ENCODE measurements around the gene CDPF1. TPM values are rescaled to one million over a fixed set of nuclear protein-coding genes. Genes with fewer than 3 reads are reported as not detected.

CDPF1 gene
- total RNA-seq, 2 donors from 2014 or later: 3.5 to 4.3 TPM

DNA sequence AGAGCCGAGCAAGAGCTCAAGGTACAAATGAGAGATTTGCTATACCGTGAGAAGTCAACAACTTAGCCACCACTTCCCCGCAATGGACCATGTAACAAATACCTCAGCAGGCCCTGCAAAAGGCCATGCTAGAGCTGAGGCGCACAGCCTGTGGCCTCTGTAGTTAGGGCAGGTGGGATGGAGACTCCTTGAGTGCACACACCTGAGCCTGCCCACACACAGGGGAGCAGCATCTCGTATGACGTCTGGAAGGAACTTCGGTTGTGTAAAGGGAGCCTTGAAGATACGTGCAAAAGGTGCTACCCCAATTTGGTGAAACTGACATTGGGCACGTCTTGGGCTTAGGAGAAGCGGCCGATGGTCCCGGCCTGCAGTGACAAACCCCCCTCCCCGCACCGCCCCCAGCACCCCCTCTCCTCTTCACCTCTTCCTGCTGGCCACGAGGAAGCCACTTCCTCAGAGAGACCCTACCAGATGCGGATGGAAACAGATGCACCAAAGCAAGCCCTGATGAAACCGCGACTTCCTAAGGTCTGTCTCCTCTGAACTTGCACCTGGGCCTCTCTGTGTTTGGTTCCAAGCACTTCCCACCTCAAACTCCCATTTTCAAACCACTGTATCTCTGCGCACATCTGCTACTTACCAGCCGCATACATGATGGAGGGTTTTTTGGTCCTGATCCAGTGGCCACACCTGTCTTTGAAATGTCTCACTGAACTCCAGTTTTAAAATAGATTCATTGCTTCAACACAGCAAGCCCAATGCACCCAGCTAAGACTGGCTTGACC, 10.6 kb downstream of the CDPF1 start:
- no peaks in the 10 kb centered on the region for H3K9me3 ChIP-seq (ENCODE audit: control insufficient read depth, low read length, poor library complexity, severe bottlenecking)
- ATAC-seq: peak; percentile 30
- H3K4me3 Mint-ChIP-seq: peak overlapping the region; percentile 19
- peaks cover 7% of the 10 kb centered on the region for H3K4me1 Mint-ChIP-seq
- no peak overlapping the region for H3K27ac Mint-ChIP-seq
- H3K27me3 Mint-ChIP-seq: no peaks in the 10 kb centered on the region
- peaks cover 6% of the 10 kb centered on the region for H3K36me3 Mint-ChIP-seq (ENCODE audit: low read depth)
- DNase-seq: no peak

DNA sequence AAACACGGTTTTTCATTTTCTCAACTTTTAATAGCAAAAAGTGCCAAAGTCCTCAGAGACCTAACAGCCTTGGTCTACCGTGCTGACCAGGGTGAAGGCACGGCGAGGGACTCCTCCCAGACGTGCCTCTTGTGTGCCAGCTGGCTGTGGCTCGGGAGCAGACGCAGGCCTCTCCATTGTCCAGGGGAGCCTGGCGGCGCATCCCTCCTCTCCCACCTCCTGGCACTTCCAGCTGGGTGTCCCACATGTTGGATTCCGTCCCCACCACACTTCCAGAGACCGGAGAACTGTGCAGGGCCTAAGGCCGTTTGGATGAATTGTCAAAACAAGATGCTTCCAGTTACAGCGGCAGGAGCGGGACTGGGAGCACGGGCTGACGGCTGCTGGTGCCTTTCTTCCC, 11.6 kb downstream of the CDPF1 start:
- no peak for ATAC-seq

DNA sequence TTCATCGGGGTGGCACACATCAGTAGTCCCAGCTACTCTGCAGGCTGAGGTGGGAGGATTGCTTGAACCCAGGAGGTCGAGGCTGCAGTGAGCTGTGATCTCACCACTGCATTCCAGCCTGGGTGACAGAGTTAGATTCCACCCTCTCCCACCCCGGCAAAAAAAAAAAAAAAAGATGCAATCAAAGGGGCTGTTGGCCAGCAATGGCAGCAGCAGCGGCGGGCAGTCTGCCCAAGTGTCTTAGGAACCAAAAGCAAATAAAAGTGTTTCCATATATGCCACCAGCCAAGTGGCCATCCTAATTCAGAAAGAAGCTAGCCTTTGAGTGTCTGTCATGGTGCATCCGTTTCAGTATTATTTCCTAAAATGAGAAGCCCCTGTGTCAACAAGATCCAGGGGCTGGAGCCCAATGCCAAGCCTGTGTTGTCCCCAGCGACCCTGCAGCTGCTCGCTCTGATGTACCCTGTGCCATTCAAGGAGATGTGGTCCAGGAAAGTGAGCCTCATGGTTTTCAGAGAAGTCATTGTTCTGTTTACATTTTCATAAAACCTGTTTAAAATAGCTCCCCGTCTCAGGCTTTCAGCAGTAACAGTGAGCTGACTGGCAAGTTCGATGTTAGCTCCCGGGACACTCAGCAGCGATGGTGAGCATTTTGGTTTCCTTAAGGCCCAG, 12.5 kb downstream of the CDPF1 start:
- H3K4me3 Mint-ChIP-seq: no peak overlapping the region
- no peaks in the 10 kb centered on the region for H3K9me3 ChIP-seq (ENCODE audit: control insufficient read depth, low read length, poor library complexity, severe bottlenecking)
- ATAC-seq (no peak), DNase-seq (no peak)
- peaks cover 3% of the 10 kb centered on the region for H3K36me3 Mint-ChIP-seq (ENCODE audit: low read depth)
- H3K27me3 Mint-ChIP-seq: no peaks in the 10 kb centered on the region
- no peak overlapping the region for H3K27ac Mint-ChIP-seq
- H3K4me1 Mint-ChIP-seq: peaks cover 7% of the 10 kb centered on the region

More for the DNA sequence above, 11.6 kb downstream of the CDPF1 start:
- no peak for DNase-seq
- H3K9me3 ChIP-seq (ENCODE audit: control insufficient read depth, low read length, poor library complexity, severe bottlenecking): no peaks in the 10 kb centered on the region
- Mint-ChIP-seq H3K27ac (no peak overlapping the region), H3K4me3 (no peak overlapping the region), H3K36me3 (ENCODE audit: low read depth) (peaks cover 3% of the 10 kb centered on the region), H3K4me1 (peaks cover 7% of the 10 kb centered on the region), H3K27me3 (no peaks in the 10 kb centered on the region)

DNA sequence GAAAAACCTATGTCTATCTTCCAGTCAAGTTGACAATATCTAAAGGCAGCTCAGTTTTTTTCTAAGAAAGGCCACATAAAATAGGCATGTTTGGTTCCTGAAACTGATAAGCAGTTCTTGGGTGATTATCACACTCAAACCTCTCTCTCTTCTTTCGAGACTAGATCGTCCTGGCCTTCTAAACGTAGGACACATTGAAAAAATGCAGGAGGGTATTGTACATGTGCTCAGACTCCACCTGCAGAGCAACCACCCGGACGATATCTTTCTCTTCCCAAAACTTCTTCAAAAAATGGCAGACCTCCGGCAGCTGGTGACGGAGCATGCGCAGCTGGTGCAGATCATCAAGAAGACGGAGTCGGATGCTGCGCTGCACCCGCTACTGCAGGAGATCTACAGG, 15.1 kb downstream of the CDPF1 start:
- no peak overlapping the region for H3K4me3 Mint-ChIP-seq

DNA sequence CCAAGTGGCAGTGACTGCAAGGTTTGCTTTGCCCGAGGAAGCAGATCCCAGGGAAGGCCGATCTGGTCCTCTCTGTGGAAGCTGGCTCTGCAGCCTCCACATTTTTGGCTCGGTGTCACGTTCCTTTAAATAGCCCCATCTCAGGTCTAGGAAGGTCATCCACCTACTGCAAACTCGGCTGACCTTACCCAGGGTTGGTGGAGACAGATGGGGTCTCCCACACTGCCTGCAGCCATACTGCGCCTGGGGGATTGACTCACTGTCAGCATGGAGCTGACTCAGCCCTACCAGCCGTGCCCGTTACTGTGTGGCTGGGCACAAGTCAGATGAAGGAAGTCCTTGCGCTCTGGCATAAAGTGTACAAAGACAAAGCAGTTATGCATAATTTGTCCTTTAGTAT, 16.9 kb downstream of the CDPF1 start:
- Mint-ChIP-seq H3K27ac (no peak overlapping the region), H3K4me3 (no peak overlapping the region), H3K4me1 (no peaks in the 10 kb centered on the region), H3K27me3 (no peaks in the 10 kb centered on the region), H3K36me3 (ENCODE audit: low read depth) (peaks cover 3% of the 10 kb centered on the region)
- DNase-seq (no peak), ATAC-seq (no peak)
- H3K9me3 ChIP-seq (ENCODE audit: control insufficient read depth, low read length, poor library complexity, severe bottlenecking): no peaks in the 10 kb centered on the region

More for the DNA sequence above, 15.1 kb downstream of the CDPF1 start:
- ATAC-seq: no peak
- Mint-ChIP-seq H3K27me3 (no peaks in the 10 kb centered on the region), H3K36me3 (ENCODE audit: low read depth) (peaks cover 3% of the 10 kb centered on the region), H3K4me1 (peaks cover 5% of the 10 kb centered on the region), H3K27ac (no peak overlapping the region)
- H3K9me3 ChIP-seq (ENCODE audit: control insufficient read depth, low read length, poor library complexity, severe bottlenecking): no peaks in the 10 kb centered on the region
- no peak for DNase-seq

DNA sequence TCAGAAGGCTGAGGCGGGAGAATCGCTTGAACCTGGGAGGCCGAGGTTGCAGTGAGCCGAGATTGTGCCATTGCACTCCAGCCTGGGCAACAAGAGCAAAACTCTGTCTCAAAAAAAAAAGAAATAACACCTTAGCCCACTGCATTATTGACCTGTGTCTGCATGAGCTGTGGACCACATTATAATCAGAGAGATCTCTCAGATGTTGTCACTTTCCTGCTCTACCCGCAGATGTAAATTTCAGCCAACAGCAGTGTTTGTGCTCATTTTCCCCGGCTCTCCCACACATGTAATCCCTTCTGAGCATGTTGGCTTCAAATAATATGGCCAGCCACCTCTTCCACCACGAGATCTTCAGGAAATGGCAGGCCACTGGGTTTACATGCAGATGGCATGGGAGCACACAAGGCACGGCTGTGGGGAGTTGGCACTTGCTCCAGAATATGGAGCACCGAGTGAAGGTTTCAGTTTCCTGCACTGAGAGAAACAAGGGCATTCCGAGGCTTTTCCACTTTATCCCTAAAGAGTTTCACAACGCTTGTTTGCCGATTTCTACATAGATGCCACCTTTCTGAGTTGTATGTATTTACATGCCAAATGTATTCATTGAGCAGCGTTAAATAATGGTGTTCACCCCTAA, 19.7 kb downstream of the CDPF1 start:
- no peak for ATAC-seq
- Mint-ChIP-seq H3K4me3 (no peak overlapping the region), H3K27me3 (no peaks in the 10 kb centered on the region)

DNA sequence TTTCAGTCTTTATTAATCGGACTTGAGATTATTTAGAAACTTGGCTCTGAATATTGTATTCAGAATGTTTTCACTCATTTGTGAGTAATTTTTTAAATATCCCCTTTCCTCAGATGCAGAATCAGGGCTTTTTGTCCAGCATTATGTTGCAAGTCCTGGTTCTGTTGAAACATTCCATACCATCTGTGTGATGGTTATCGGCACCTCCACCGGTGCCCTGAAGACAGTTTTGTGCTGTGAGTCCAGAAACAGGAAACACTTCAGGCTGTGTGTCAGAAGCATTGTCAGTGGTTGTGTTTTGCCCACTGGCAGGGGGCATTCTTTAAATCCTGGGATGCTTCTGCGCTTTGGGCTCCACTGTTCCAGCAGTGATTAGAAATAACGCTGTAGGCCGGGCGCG, 20.4 kb downstream of the CDPF1 start:
- no peaks in the 10 kb centered on the region for H3K27me3 Mint-ChIP-seq

More for the DNA sequence above, 19.7 kb downstream of the CDPF1 start:
- Mint-ChIP-seq H3K4me1 (peaks cover 3% of the 10 kb centered on the region), H3K36me3 (ENCODE audit: low read depth) (peaks cover 3% of the 10 kb centered on the region), H3K27ac (no peak overlapping the region)
- DNase-seq: no peak
- no peaks in the 10 kb centered on the region for H3K9me3 ChIP-seq (ENCODE audit: control insufficient read depth, low read length, poor library complexity, severe bottlenecking)

DNA sequence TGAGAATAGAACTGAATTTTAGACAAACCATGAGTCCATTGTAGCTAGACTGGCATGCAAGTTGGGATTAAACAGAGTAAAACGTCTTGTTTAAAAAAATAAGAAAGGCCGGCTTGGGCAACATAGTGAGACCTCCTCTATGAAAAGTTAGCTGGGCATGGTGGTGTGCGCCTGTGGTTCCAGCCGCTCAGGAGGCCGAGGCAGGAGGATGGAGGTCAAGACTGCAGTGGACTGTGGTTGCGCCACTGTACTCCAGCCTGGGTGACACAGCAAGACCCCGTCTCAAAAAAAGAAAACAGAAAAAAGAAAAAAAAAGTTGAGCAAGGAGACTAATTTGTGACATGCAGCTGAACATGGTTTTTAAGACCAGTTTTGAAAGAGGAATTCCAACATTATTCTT, 23.5 kb downstream of the CDPF1 start:
- no peaks in the 10 kb centered on the region for H3K9me3 ChIP-seq (ENCODE audit: control insufficient read depth, low read length, poor library complexity, severe bottlenecking)
- H3K4me1 Mint-ChIP-seq: peaks cover 3% of the 10 kb centered on the region
- H3K4me3 Mint-ChIP-seq: no peak overlapping the region
- H3K36me3 Mint-ChIP-seq (ENCODE audit: low read depth): no peaks in the 10 kb centered on the region
- ATAC-seq: no peak
- DNase-seq: no peak
- no peak overlapping the region for H3K27ac Mint-ChIP-seq
- H3K27me3 Mint-ChIP-seq: no peaks in the 10 kb centered on the region

More for the DNA sequence above, 20.4 kb downstream of the CDPF1 start:
- H3K36me3 Mint-ChIP-seq (ENCODE audit: low read depth): no peaks in the 10 kb centered on the region
- no peaks in the 10 kb centered on the region for H3K9me3 ChIP-seq (ENCODE audit: control insufficient read depth, low read length, poor library complexity, severe bottlenecking)
- DNase-seq: no peak
- no peak overlapping the region for H3K27ac Mint-ChIP-seq
- ATAC-seq: no peak
- H3K4me3 Mint-ChIP-seq: no peak overlapping the region
- H3K4me1 Mint-ChIP-seq: peaks cover 3% of the 10 kb centered on the region

DNA sequence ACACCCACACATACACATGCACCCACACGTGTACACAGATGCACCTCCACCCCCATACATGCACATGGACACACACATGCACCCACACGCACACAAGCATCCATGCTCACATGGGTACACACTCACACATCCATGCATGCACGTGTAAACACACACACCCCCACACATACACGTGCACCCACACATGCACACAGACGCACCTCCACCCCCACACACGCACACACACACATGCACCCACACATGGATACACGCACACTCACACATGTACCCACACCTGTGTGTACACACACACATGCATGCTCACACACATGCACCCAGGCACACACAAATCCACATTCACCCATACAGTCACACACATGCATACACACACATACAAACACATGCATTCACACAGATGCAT, 24.5 kb downstream of the CDPF1 start:
- ATAC-seq (no peak), DNase-seq (no peak)
- Mint-ChIP-seq H3K27ac (no peak overlapping the region), H3K4me1 (peaks cover 3% of the 10 kb centered on the region), H3K4me3 (no peak overlapping the region), H3K27me3 (no peaks in the 10 kb centered on the region), H3K36me3 (ENCODE audit: low read depth) (no peaks in the 10 kb centered on the region)
- no peaks in the 10 kb centered on the region for H3K9me3 ChIP-seq (ENCODE audit: control insufficient read depth, low read length, poor library complexity, severe bottlenecking)

DNA sequence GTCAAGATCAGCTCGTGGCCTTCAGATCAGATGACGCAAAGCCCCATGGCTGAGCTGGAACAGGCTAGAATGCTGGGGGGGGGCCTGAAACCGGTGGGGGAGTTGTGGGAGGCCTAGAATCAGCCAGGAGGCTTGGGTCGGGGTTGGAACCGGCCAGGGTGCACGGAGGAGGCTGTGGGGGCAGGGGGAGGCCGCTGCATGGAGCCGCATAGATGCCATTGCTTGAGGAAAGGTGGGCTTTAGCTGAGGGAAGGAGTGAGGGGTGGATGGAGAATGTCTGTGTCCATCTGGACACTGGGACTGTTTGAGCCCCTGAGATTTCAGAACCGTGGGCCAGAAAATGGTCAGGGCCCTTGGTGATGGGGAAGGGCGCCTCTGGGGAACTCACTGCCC, 25.2 kb downstream of the CDPF1 start:
- DNase-seq (no peak), ATAC-seq (no peak)
- Mint-ChIP-seq H3K4me3 (no peak overlapping the region), H3K27me3 (no peaks in the 10 kb centered on the region), H3K4me1 (peaks cover 3% of the 10 kb centered on the region), H3K27ac (no peak overlapping the region), H3K36me3 (ENCODE audit: low read depth) (no peaks in the 10 kb centered on the region)
- H3K9me3 ChIP-seq (ENCODE audit: control insufficient read depth, low read length, poor library complexity, severe bottlenecking): no peaks in the 10 kb centered on the region

DNA sequence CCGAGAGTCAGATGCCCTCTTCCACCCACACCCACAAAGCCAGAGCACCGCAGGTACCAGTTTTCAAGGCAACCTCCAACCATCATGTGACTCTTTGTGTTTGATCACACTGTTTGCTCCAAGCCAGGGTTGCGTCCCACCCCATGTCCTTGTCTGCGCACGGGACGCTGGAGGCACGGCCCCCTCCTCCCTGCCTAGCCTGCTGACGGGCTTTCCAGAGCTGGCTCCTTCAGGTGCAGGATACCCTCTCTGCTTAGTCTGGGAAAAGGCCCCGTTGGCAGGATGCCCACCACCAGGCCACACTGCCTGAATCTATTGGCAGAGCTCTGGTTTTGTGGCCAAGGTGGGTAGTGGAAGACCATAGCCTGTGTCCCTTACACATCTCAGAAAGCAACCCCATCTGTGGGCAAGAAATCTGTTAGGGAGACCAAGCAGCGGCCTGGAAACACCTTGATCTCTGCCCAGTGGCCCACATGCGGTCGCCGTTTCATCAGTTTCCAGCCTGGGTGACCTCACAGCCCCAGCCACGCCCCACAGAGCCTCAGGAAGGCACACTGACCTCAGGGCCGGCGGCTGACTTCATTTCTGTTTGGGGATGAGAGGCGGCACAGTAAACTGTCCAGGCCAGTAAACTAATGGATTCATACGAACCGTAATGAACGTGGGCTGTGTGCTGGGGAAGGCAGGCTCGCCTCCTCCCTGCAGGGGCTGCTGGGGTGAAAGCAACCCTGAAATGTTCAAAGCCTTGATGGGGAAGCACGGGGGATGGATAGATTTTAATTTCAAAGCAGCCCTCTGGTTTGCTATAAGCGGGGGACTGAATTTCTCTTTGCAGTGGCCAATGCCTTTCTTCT, 25.8 kb downstream of the CDPF1 start:
- no peaks in the 10 kb centered on the region for H3K27me3 Mint-ChIP-seq

DNA sequence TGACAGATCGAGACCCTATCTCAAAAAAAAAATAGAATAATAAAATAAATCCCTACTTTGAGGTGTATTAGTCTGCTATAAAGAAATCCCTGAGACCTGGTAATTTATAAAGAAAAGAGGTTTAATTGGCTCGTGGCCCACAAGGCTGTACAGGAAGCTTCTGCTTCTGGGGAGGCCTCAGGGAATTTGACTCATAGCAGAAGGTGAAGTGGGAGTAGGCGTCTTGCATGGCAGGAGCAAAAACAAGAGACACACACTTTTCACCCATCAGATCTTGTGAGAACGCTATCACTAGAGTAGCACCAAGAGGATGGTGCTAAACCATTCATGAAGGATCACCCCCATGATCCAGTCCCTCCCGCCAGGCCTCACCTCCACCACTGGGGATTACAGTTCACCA, 29.2 kb downstream of the CDPF1 start:
- Mint-ChIP-seq H3K27me3 (no peaks in the 10 kb centered on the region), H3K4me3 (no peak overlapping the region)
- ATAC-seq: no peak

More for the DNA sequence above, 25.8 kb downstream of the CDPF1 start:
- Mint-ChIP-seq H3K36me3 (ENCODE audit: low read depth) (no peaks in the 10 kb centered on the region), H3K4me3 (no peak overlapping the region), H3K27ac (no peak overlapping the region), H3K4me1 (peaks cover 8% of the 10 kb centered on the region)
- no peak for ATAC-seq
- no peaks in the 10 kb centered on the region for H3K9me3 ChIP-seq (ENCODE audit: control insufficient read depth, low read length, poor library complexity, severe bottlenecking)
- DNase-seq: no peak

DNA sequence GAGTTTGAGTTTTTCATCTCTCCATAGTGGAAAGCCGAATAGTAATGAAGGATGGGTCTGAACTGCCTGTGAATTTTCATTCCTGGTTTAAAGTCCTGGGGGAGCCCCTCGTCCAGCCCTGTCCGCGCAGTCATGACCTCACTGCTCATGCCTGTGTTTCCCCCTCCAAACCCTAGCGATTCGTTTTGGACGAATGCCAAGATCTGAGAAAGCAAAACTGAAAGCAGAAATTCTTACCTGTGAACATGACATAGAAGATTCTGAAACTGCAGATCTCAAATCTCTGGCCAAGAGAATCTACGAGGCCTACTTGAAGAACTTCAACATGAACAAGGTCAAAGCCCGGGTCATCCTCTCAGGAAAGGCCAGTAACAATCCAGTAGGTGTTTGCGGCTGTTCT, 30.5 kb downstream of the CDPF1 start:
- no peak for ATAC-seq
- H3K27me3 Mint-ChIP-seq: no peaks in the 10 kb centered on the region
- no peaks in the 10 kb centered on the region for H3K9me3 ChIP-seq (ENCODE audit: control insufficient read depth, low read length, poor library complexity, severe bottlenecking)
- no peak for DNase-seq
- H3K4me3 Mint-ChIP-seq: peak overlapping the region; percentile 25
- H3K36me3 Mint-ChIP-seq (ENCODE audit: low read depth): no peaks in the 10 kb centered on the region
- H3K27ac Mint-ChIP-seq: peak overlapping the region; percentile 69
- peaks cover 7% of the 10 kb centered on the region for H3K4me1 Mint-ChIP-seq

More for the DNA sequence above, 29.2 kb downstream of the CDPF1 start:
- no peaks in the 10 kb centered on the region for H3K36me3 Mint-ChIP-seq (ENCODE audit: low read depth)
- peaks cover 11% of the 10 kb centered on the region for H3K4me1 Mint-ChIP-seq
- no peak for DNase-seq
- H3K9me3 ChIP-seq (ENCODE audit: control insufficient read depth, low read length, poor library complexity, severe bottlenecking): no peaks in the 10 kb centered on the region
- H3K27ac Mint-ChIP-seq: peak overlapping the region; percentile 21
